Measurements from ENCODE around the gene SMG5. TPM values are rescaled to one million over a fixed set of nuclear protein-coding genes. Genes with fewer than 3 reads are reported as not detected.

Gene SMG5
- total RNA-seq, 1 experiment from 2014 or later: 109 TPM

GRCh38 chr1:156305215-156305614 lies 22.6 kb upstream of the SMG5 start:
- Mint-ChIP-seq H3K36me3 (peaks cover 35% of the 10 kb centered on the region), H3K4me3 (no peak overlapping the region), H3K9me3 (no peaks in the 10 kb centered on the region), H3K27ac (no peak overlapping the region), H3K27me3 (ENCODE audit: low read depth) (no peaks in the 10 kb centered on the region), H3K4me1 (no peaks in the 10 kb centered on the region)
- CTCF ChIA-PET: interaction anchor here (0.7 to 2.0 kb wide), 3 partner anchors 14 to 176 kb away, joined by 3 to 10 read pairs (median 3); no protein-coding TSS in a partner anchor
- TF ChIP-seq ERG (CRISPR knock-in tag; IDR thresholded peaks at IDR 0.05) (no peak), ZNF138 (CRISPR knock-in tag; conservative IDR thresholded peaks at IDR 0.05) (no peak), GRHL2 (CRISPR knock-in tag; IDR thresholded peaks at IDR 0.05; ENCODE audit: insufficient replicate concordance, severe bottlenecking) (no peak), GTF2I (CRISPR knock-in tag; conservative IDR thresholded peaks at IDR 0.05) (no peak), NFYB (CRISPR knock-in tag; conservative IDR thresholded peaks at IDR 0.05; ENCODE audit: low read depth) (no peak), ZNF219 (CRISPR knock-in tag; IDR thresholded peaks at IDR 0.05; ENCODE audit: borderline replicate concordance) (no peak), CREM (CRISPR knock-in tag; IDR thresholded peaks at IDR 0.05) (no peak), ZNF416 (CRISPR knock-in tag; IDR thresholded peaks at IDR 0.05) (no peak)
- no peak for ATAC-seq
- DNase-seq (ENCODE audit: low spot score): no peak
- POLR2A ChIA-PET: interaction anchor here (0.7 kb wide), 1 partner anchor 48 kb away, joined by 3 read pairs; no protein-coding TSS in a partner anchor

- ChIA-PET POLR2A (no interaction called here), CTCF (interaction anchor here (0.7 to 1.2 kb wide), 3 partner anchors 16 to 143 kb away, joined by 3 to 4 read pairs (median 3); partner anchors contain the start of gene SMG5)
- no peak for TF ChIP-seq ZNF512 (CRISPR knock-in tag; IDR thresholded peaks at IDR 0.05; ENCODE audit: borderline replicate concordance)
- no peak for TF ChIP-seq CTCF (IDR thresholded peaks at IDR 0.05)
- TF ChIP-seq USF2 (CRISPR knock-in tag; IDR thresholded peaks at IDR 0.05): no peak
- no peak for TF ChIP-seq ZSCAN18 (CRISPR knock-in tag; IDR thresholded peaks at IDR 0.05)
- no peak for TF ChIP-seq NR3C1 (CRISPR knock-in tag; conservative IDR thresholded peaks at IDR 0.05; ENCODE audit: low read depth)
- TF ChIP-seq E2F5 (CRISPR knock-in tag; IDR thresholded peaks at IDR 0.05): no peak
- TF ChIP-seq ZNF232 (CRISPR knock-in tag; IDR thresholded peaks at IDR 0.05): no peak
- no peak for TF ChIP-seq KAT7 (CRISPR knock-in tag; IDR thresholded peaks at IDR 0.05; ENCODE audit: borderline replicate concordance)
- TF ChIP-seq ETV6 (CRISPR knock-in tag; IDR thresholded peaks at IDR 0.05): no peak
- TF ChIP-seq STAT6 (CRISPR knock-in tag; conservative IDR thresholded peaks at IDR 0.05; ENCODE audit: low read depth): no peak
- no peak for TF ChIP-seq ESRRA (CRISPR knock-in tag; IDR thresholded peaks at IDR 0.05; ENCODE audit: borderline replicate concordance)
- no peak for TF ChIP-seq CBFB (CRISPR knock-in tag; IDR thresholded peaks at IDR 0.05; ENCODE audit: low read depth)
- no peak for TF ChIP-seq ZNF219 (CRISPR knock-in tag; IDR thresholded peaks at IDR 0.05; ENCODE audit: borderline replicate concordance)
Observed at GRCh38 chr1:156303241-156303640, 20.6 kb upstream of the SMG5 start.

More at GRCh38 chr1:156303241-156303640, 20.6 kb upstream of the SMG5 start:
- Mint-ChIP-seq H3K36me3 (peaks cover 21% of the 10 kb centered on the region), H3K4me1 (no peaks in the 10 kb centered on the region), H3K9me3 (no peaks in the 10 kb centered on the region), H3K27me3 (ENCODE audit: low read depth) (no peaks in the 10 kb centered on the region; the same call in 1 of the 2 replicates), H3K27ac (peak overlapping the region; percentile 60; the same call in 1 of the 2 replicates), H3K4me3 (no peak overlapping the region)
- no peak for ATAC-seq
- DNase-seq (ENCODE audit: low spot score): no peak

Measured in WTC11 (cell line).